NCI-H1105 (cell line): ENCODE measurements around the gene BMP7.
"Not testable (repeated sequence)": the region's sequence is repeated elsewhere in the genome, so short reads cannot be mapped to it uniquely, and the experiment has no call there.

ENCODE experiments used
- DNase-seq: peaks from one replicate; lab custom pipeline; 2025; lab: John Stamatoyannopoulos, UW

Gene BMP7

GRCh38 chr20:57287901-57288300, 21.5 kb upstream of the BMP7 start:
- no peak for DNase-seq

- DNase-seq = no peak
Observed at GRCh38 chr20:57287007-57287880, 20.8 kb upstream of the BMP7 start.

- DNase-seq = no peak
Observed at GRCh38 chr20:57283860-57284259, 17.4 kb upstream of the BMP7 start.

GRCh38 chr20:57282670-57283361, 16.4 kb upstream of the BMP7 start:
- no peak for DNase-seq

GRCh38 chr20:57281900-57282299, 15.5 kb upstream of the BMP7 start:
- no peak for DNase-seq

- no peak for DNase-seq
Observed at GRCh38 chr20:57280221-57280620, 13.8 kb upstream of the BMP7 start.

GRCh38 chr20:57279548-57279947, 13.1 kb upstream of the BMP7 start:
- not testable (repeated sequence) for DNase-seq

- no peak for DNase-seq
Observed at GRCh38 chr20:57278457-57278856, 12.0 kb upstream of the BMP7 start.

GRCh38 chr20:57277398-57278105, 11.1 kb upstream of the BMP7 start:
- no peak for DNase-seq

GRCh38 chr20:57276221-57276620, 9.8 kb upstream of the BMP7 start:
- no peak for DNase-seq

- no peak for DNase-seq
Observed at GRCh38 chr20:57275813-57276212, 9.4 kb upstream of the BMP7 start.

GRCh38 chr20:57275334-57275733, 8.9 kb upstream of the BMP7 start:
- no peak for DNase-seq

GRCh38 chr20:57274846-57275245, 8.4 kb upstream of the BMP7 start:
- no peak for DNase-seq

- no peak for DNase-seq
Observed at GRCh38 chr20:57274299-57274698, 7.9 kb upstream of the BMP7 start.

- DNase-seq = no peak
Observed at GRCh38 chr20:57272883-57273535, 6.6 kb upstream of the BMP7 start.

GRCh38 chr20:57270204-57270984, 4.0 kb upstream of the BMP7 start:
- DNase-seq = no peak

- DNase-seq = no peak
Observed at GRCh38 chr20:57269148-57269984, 2.9 kb upstream of the BMP7 start.

GRCh38 chr20:57268399-57269076, 2.1 kb upstream of the BMP7 start:
- DNase-seq = no peak

GRCh38 chr20:57267158-57267821, 849 bp upstream of the BMP7 start:
- no peak for DNase-seq

GRCh38 chr20:57265997-57266290, 497 bp downstream of the BMP7 start:
- no peak for DNase-seq
